ENCODE results near the gene N4BP2. TPM values are rescaled to one million over a fixed set of nuclear protein-coding genes. Genes with fewer than 3 reads are reported as not detected.
"Not testable (repeated sequence)": the region's sequence is repeated elsewhere in the genome, so short reads cannot be mapped to it uniquely, and the experiment has no call there.

N4BP2 gene
- total RNA-seq, 1 donor from 2014 or later, result 28.7 TPM

- intact Hi-C loops (cut with micrococcal nuclease), result no loop called here
- H3K27ac Mint-ChIP-seq, result no peak overlapping the region
- H3K36me3 Mint-ChIP-seq (ENCODE audit: low read depth), result peaks cover 27% of the 10 kb centered on the region
Observed at GRCh38 chr4:40112027-40112792, 55.6 kb downstream of the N4BP2 start.

DNA sequence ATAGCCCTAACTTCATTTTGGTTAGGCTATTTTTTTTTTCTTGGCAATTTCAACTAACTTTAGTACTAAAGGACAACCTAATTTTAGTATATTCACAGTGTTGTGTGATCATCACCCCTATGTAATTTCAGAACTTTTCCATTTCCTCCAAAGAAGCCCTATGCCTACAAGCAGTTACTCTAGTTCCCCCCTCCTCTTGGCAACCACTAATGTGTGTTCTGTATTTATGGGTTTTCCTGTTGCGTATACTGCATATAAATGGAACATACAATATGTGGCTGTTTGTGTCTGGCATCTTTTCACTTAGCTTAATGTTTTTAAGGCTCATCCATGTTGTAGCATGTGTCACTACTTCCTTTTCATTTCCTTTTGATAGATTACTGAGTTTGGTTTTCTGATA, 57.6 kb downstream of the N4BP2 start:
- intact Hi-C loops (cut with micrococcal nuclease), result no loop called here
- Mint-ChIP-seq H3K27ac (no peak overlapping the region), H3K36me3 (ENCODE audit: low read depth) (peaks cover 31% of the 10 kb centered on the region)

More at GRCh38 chr4:40112027-40112792, 55.6 kb downstream of the N4BP2 start:
- no peaks in the 10 kb centered on the region for H3K9me3 Mint-ChIP-seq
- no peaks in the 10 kb centered on the region for H3K4me1 Mint-ChIP-seq (ENCODE audit: low read depth)
- DNase-seq (ENCODE audit: low spot score), result no peak
- H3K4me3 Mint-ChIP-seq, result no peak overlapping the region
- H3K27me3 Mint-ChIP-seq (ENCODE audit: insufficient read depth), result no peaks in the 10 kb centered on the region

GRCh38 chr4:40118861-40119260, 62.2 kb downstream of the N4BP2 start:
- intact Hi-C loops (cut with micrococcal nuclease), result no loop called here
- H3K9me3 Mint-ChIP-seq, result no peaks in the 10 kb centered on the region
- no peak overlapping the region for H3K4me3 Mint-ChIP-seq
- peaks cover 33% of the 10 kb centered on the region for H3K4me1 Mint-ChIP-seq (ENCODE audit: low read depth)
- no peak overlapping the region for H3K27ac Mint-ChIP-seq
- no peak for DNase-seq (ENCODE audit: low spot score)
- peaks cover 39% of the 10 kb centered on the region for H3K36me3 Mint-ChIP-seq (ENCODE audit: low read depth)
- H3K27me3 Mint-ChIP-seq (ENCODE audit: insufficient read depth), result no peaks in the 10 kb centered on the region

More for the DNA sequence above, 57.6 kb downstream of the N4BP2 start:
- no peak for DNase-seq (ENCODE audit: low spot score)
- H3K4me3 Mint-ChIP-seq, result no peak overlapping the region
- H3K4me1 Mint-ChIP-seq (ENCODE audit: low read depth), result no peaks in the 10 kb centered on the region
- no peaks in the 10 kb centered on the region for H3K27me3 Mint-ChIP-seq (ENCODE audit: insufficient read depth)
- H3K9me3 Mint-ChIP-seq, result no peaks in the 10 kb centered on the region

DNA sequence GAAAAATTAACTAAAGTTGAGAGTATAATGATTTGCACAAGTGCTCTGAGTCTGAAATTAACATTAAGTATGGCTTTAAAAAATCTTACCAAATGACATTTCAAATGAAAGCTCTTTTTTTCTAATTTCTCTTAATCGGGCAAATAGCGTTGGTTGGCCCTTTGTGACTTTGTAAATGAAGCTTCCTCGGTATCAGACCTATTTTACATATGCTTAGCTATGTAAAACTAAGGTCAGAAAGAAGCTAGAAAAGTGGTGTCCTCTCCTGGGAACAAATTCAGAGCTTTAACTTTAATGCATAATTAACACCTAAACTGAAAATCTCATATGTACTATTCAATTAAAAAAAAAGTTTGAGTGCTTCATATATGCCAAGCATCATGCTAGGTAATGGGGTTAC, 62.7 kb downstream of the N4BP2 start:
- Mint-ChIP-seq H3K36me3 (ENCODE audit: low read depth) (peaks cover 39% of the 10 kb centered on the region), H3K4me1 (ENCODE audit: low read depth) (peaks cover 33% of the 10 kb centered on the region), H3K4me3 (no peak overlapping the region), H3K27me3 (ENCODE audit: insufficient read depth) (no peaks in the 10 kb centered on the region), H3K27ac (no peak overlapping the region), H3K9me3 (no peaks in the 10 kb centered on the region)
- intact Hi-C loops (cut with micrococcal nuclease), result no loop called here
- DNase-seq (ENCODE audit: low spot score), result no peak

DNA sequence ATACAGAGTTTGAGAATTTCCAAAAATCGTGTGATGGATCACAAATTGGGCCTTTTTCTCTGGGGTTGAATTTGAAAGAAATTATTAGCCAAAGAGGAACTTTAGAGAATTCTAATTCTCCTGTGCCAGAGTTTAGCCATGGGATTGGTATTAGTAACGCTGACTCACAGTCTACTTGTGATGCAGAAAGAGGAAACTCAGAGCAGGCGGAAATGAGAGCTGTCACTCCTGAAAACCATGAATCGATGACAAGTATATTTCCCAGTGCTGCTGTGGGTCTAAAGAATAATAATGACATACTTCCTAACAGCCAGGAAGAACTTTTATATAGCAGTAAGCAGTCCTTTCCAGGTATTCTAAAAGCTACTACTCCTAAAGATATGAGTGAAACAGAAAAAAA, 64.9 kb downstream of the N4BP2 start:
- peaks cover 36% of the 10 kb centered on the region for H3K36me3 Mint-ChIP-seq (ENCODE audit: low read depth)
- H3K27ac Mint-ChIP-seq, result peak overlapping the region; percentile 18
- peaks cover 42% of the 10 kb centered on the region for H3K4me1 Mint-ChIP-seq (ENCODE audit: low read depth)
- no peak for DNase-seq (ENCODE audit: low spot score)
- H3K9me3 Mint-ChIP-seq, result no peaks in the 10 kb centered on the region
- no peaks in the 10 kb centered on the region for H3K27me3 Mint-ChIP-seq (ENCODE audit: insufficient read depth)
- intact Hi-C loops (cut with micrococcal nuclease), result loop anchor here (5.0 kb wide), 1 partner anchor 64 kb away; the partner anchor contains the start of gene N4BP2
- no peak overlapping the region for H3K4me3 Mint-ChIP-seq

DNA sequence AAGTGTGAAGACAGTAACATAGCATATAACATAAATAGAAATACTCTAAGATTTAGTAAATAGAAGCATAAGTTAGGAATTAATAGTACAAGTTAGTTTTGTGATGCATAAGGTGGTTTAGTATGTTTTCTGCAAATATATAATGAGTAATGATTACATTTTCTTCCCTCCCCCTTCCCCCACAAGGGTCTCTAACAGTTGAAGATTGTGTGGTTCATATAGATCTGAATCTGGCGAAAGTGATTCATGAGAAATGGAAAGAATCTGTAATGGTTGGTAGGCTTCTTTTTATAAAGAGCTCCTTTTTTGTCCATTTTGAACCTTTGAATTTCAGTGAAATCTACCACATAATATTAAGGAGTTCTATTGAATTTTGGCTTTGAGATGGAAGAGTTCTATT, 66.3 kb downstream of the N4BP2 start:
- intact Hi-C loops (cut with micrococcal nuclease), result loop anchor here (5.0 kb wide), 1 partner anchor 66 kb away; the partner anchor contains the start of gene N4BP2
- Mint-ChIP-seq H3K27me3 (ENCODE audit: insufficient read depth) (no peaks in the 10 kb centered on the region), H3K4me3 (no peak overlapping the region), H3K4me1 (ENCODE audit: low read depth) (peaks cover 42% of the 10 kb centered on the region), H3K9me3 (no peaks in the 10 kb centered on the region), H3K36me3 (ENCODE audit: low read depth) (peaks cover 33% of the 10 kb centered on the region), H3K27ac (peak overlapping the region; percentile 50)
- DNase-seq (ENCODE audit: low spot score), result no peak

- H3K27me3 Mint-ChIP-seq (ENCODE audit: insufficient read depth), result no peaks in the 10 kb centered on the region
- no peaks in the 10 kb centered on the region for H3K9me3 Mint-ChIP-seq
- no peak overlapping the region for H3K4me3 Mint-ChIP-seq
- peak overlapping the region; percentile 45 for H3K27ac Mint-ChIP-seq
- intact Hi-C loops (cut with micrococcal nuclease), result loop anchor here (5.0 kb wide), 1 partner anchor 67 kb away; the partner anchor contains the start of gene N4BP2
- DNase-seq (ENCODE audit: low spot score), result no peak
- peaks cover 29% of the 10 kb centered on the region for H3K36me3 Mint-ChIP-seq (ENCODE audit: low read depth)
- H3K4me1 Mint-ChIP-seq (ENCODE audit: low read depth), result peaks cover 42% of the 10 kb centered on the region
Observed at GRCh38 chr4:40124690-40125089, 68.0 kb downstream of the N4BP2 start.

DNA sequence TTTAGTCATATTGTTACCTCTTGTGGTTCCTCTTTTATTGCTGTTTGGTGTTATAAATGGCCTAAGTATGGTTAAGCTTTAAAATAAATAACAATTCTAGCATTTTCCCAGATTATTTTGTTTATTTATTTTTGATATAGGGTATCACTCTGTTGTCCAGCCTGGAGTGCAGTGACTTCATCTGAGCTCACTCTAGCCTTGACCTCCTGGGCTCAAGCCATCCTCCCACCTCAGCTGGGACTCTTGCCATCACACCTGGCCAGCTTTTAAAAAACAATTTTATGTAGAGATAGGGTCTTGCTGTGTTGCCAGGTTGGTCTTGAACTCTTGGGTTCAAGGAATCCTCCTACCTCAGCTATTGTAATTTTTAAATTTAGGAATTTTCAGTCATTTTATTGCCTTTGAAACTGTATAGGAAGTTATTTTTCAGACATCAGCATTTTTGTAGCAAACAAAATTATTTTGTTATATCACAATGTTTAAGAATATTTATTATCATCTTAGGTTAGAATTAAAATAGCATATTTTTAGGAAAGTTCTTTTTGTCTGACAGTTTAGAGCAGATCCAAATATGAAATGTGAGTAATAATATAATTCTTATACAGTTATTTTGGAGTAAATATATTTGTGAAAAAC, 73.9 kb downstream of the N4BP2 start:
- no peak overlapping the region for H3K4me3 Mint-ChIP-seq
- DNase-seq (ENCODE audit: low spot score), result no peak
- intact Hi-C loops (cut with micrococcal nuclease), result no loop called here

DNA sequence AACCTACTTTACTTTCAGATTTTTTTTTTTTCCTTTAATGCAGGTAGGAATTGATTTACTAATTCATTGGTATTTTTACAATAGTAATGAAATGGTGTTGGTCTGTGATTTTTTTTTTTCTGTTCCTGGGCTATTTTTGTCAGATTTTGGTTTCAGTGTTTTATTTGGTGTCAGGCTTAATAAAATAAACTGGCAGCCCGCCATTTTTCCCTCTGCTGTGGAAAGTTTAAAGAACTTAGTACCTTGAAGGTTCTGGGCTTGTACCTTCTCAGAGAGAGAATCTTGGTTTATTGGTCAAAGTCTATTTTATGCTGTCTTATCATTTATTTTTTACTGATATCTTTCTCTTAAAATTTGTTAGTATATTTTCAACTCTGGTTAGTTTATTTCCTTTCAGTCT, 76.2 kb downstream of the N4BP2 start:
- Mint-ChIP-seq H3K36me3 (ENCODE audit: low read depth) (peaks cover 25% of the 10 kb centered on the region), H3K4me3 (no peak overlapping the region), H3K27ac (no peak overlapping the region), H3K9me3 (peaks cover 5% of the 10 kb centered on the region), H3K4me1 (ENCODE audit: low read depth) (peaks cover 7% of the 10 kb centered on the region), H3K27me3 (ENCODE audit: insufficient read depth) (no peaks in the 10 kb centered on the region)
- DNase-seq (ENCODE audit: low spot score), result no peak
- intact Hi-C loops (cut with micrococcal nuclease), result no loop called here

More for the DNA sequence above, 73.9 kb downstream of the N4BP2 start:
- Mint-ChIP-seq H3K9me3 (peaks cover 2% of the 10 kb centered on the region), H3K36me3 (ENCODE audit: low read depth) (peaks cover 6% of the 10 kb centered on the region), H3K27me3 (ENCODE audit: insufficient read depth) (no peaks in the 10 kb centered on the region), H3K4me1 (ENCODE audit: low read depth) (no peaks in the 10 kb centered on the region), H3K27ac (no peak overlapping the region)

GRCh38 chr4:40134206-40134917, 77.7 kb downstream of the N4BP2 start:
- Mint-ChIP-seq H3K36me3 (ENCODE audit: low read depth) (peaks cover 28% of the 10 kb centered on the region), H3K9me3 (peaks cover 5% of the 10 kb centered on the region), H3K27ac (no peak overlapping the region), H3K4me1 (ENCODE audit: low read depth) (peaks cover 9% of the 10 kb centered on the region), H3K27me3 (ENCODE audit: insufficient read depth) (no peaks in the 10 kb centered on the region), H3K4me3 (no peak overlapping the region)
- intact Hi-C loops (cut with micrococcal nuclease), result no loop called here
- DNase-seq (ENCODE audit: low spot score), result no peak

GRCh38 chr4:40136202-40136601, 79.6 kb downstream of the N4BP2 start:
- intact Hi-C loops (cut with micrococcal nuclease); H3K27ac Mint-ChIP-seq; H3K27me3 Mint-ChIP-seq (ENCODE audit: insufficient read depth); H3K4me1 Mint-ChIP-seq (ENCODE audit: low read depth); H3K9me3 Mint-ChIP-seq; H3K4me3 Mint-ChIP-seq; DNase-seq (ENCODE audit: low spot score): not testable (repeated sequence)
- H3K36me3 Mint-ChIP-seq (ENCODE audit: low read depth), result peaks cover 31% of the 10 kb centered on the region

DNA sequence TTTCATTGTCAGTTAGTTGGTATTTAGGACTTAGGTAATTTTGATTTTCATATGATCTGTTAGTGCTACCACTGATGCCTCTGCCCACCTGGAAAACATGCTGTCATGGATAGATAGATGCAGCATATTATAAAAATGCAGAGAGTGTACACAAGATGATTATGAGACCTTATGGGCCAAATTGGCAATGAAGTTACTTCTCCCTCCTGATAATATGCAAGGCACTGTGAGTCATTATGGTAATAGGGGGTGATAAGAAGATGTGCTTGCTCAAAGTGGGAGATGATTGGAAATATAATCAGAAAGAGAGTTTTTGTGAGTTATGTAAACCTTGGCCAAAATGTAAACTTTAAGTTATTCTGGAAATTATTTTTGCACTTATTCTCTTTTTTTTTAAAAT, 83.5 kb downstream of the N4BP2 start:
- Mint-ChIP-seq H3K36me3 (ENCODE audit: low read depth) (peaks cover 40% of the 10 kb centered on the region), H3K4me3 (no peak overlapping the region), H3K4me1 (ENCODE audit: low read depth) (peaks cover 21% of the 10 kb centered on the region), H3K27me3 (ENCODE audit: insufficient read depth) (no peaks in the 10 kb centered on the region), H3K9me3 (peaks cover 5% of the 10 kb centered on the region), H3K27ac (no peak overlapping the region)
- DNase-seq (ENCODE audit: low spot score), result no peak
- intact Hi-C loops (cut with micrococcal nuclease), result no loop called here

GRCh38 chr4:40140597-40140996, 83.9 kb downstream of the N4BP2 start:
- H3K27me3 Mint-ChIP-seq (ENCODE audit: insufficient read depth); DNase-seq (ENCODE audit: low spot score); H3K27ac Mint-ChIP-seq; H3K4me3 Mint-ChIP-seq; H3K9me3 Mint-ChIP-seq; intact Hi-C loops (cut with micrococcal nuclease): not testable (repeated sequence)
- Mint-ChIP-seq H3K4me1 (ENCODE audit: low read depth) (peaks cover 21% of the 10 kb centered on the region), H3K36me3 (ENCODE audit: low read depth) (peaks cover 37% of the 10 kb centered on the region)

Measured in activated T-helper 1 cell treated with anti-CD3 and anti-CD28 coated beads, Interleukin-12 subunit alpha, Interleukin-12 subunit beta, Interleukin-2, Interleukin-4 antibody, amounts not matched to agents 30 ng/mL and 10 ng/mL and 1 ng/mL, durations not matched to agents 14 hours and 24 hours and 36 hours (primary cell).